ENCODE data around the gene GLIS1.

DNA sequence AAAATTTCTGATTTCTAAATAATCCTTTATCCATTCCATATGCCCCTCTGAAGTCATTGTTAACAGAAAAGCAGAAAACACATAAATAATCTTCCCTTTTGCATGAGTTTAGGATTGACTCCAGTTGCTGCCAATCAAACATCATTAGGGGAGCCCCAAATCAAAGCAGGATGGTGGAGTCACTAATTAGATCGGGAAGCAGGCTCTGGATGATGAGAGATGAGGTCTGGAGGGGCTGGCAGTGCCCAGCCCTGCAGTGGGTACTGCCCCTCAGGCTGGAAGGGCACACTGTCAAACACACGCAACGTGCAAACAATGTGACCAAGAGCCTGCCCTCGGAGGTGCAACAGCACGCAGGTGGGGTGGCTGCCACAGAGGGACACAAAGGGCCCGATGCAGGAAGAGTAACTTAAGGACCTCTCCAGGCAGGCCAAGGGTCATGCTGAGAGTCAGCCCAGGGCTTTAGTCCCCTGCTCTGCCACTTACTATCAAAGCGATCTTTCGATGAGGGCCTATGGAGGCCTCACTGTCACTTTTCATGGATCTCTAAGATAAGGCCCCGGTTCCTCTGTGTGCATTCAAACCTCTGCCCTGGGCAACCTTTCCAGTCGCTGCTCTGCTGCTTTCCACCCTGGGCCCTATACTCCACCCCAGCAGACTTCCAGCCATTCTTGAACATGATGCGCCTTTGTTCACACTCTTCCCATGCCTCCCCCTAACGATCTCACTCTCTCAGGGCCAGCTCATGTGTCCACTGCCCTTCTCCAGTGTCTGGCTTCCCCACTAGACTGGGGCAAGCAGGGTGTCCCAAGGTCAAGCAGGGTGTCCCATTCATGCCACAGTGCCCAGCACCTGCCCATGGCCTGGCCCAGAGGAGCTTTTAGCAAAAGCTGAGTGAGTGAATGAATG, 180.9 kb downstream of the GLIS1 start:
- TF ChIP-seq, protein P1, sequence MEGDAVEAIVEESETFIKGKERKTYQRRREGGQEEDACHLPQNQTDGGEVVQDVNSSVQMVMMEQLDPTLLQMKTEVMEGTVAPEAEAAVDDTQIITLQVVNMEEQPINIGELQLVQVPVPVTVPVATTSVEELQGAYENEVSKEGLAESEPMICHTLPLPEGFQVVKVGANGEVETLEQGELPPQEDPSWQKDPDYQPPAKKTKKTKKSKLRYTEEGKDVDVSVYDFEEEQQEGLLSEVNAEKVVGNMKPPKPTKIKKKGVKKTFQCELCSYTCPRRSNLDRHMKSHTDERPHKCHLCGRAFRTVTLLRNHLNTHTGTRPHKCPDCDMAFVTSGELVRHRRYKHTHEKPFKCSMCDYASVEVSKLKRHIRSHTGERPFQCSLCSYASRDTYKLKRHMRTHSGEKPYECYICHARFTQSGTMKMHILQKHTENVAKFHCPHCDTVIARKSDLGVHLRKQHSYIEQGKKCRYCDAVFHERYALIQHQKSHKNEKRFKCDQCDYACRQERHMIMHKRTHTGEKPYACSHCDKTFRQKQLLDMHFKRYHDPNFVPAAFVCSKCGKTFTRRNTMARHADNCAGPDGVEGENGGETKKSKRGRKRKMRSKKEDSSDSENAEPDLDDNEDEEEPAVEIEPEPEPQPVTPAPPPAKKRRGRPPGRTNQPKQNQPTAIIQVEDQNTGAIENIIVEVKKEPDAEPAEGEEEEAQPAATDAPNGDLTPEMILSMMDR (IDR thresholded peaks at IDR 0.05; ENCODE audit: low read depth, low read length, poor library complexity, severe bottlenecking): no peak
- no peak for TF ChIP-seq EZH2phosphoT487 (IDR thresholded peaks at IDR 0.05; ENCODE audit: borderline replicate concordance, low read length)

Measured in DOHH2 (cell line).